Ishikawa (cell line): ENCODE results near the gene COG8.

Experiments used
- EGR1 ChIP-seq: IDR thresholded peaks from 2 replicates; pipeline ENCODE4 v1.6.1; 2012
- EP300 ChIP-seq: IDR thresholded peaks from 2 replicates; pipeline ENCODE4 v1.6.1; 2012; ENCODE audit warnings: borderline replicate concordance
- NFIC ChIP-seq: IDR thresholded peaks from 2 replicates; pipeline ENCODE4 v1.6.1; 2012
- RAD21 ChIP-seq: IDR thresholded peaks from 2 replicates; pipeline ENCODE4 v1.6.1; 2012; ENCODE audit warnings: low read depth
- TAF1 ChIP-seq: IDR thresholded peaks from 2 replicates; pipeline ENCODE4 v1.6.1; 2012; ENCODE audit warnings: low read depth, mild to moderate bottlenecking
- TF ChIP-seq, protein P1 (sequence below): IDR thresholded peaks from 2 replicates; pipeline ENCODE4 v1.6.1; 2012; ENCODE audit warnings: low read depth, mild to moderate bottlenecking
- TF ChIP-seq, protein P2 (sequence below): IDR thresholded peaks from 2 replicates; pipeline ENCODE4 v1.6.1; 2012

DNA sequence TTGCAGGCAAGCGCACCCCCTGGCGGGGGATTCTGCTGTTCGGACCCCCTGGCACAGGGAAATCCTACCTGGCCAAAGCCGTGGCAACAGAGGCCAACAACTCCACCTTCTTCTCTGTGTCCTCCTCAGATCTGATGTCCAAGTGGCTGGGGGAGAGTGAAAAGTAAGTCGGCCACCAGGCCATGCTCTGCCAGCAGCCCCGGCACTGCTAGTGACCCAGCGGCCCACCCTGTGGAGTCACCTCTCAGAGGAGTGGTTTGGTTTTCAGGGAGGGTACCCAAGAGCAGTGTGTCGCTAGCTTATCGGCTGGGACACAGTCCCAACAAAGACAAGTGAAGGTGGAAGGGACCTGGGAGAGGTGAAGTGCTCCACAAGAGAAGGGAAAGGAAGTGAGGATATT is 20.0 kb downstream of the COG8 start:
- TF ChIP-seq EP300 (no peak), RAD21 (no peak), TAF1 (no peak), EGR1 (no peak), NFIC (no peak)
- TF ChIP-seq, protein P1, sequence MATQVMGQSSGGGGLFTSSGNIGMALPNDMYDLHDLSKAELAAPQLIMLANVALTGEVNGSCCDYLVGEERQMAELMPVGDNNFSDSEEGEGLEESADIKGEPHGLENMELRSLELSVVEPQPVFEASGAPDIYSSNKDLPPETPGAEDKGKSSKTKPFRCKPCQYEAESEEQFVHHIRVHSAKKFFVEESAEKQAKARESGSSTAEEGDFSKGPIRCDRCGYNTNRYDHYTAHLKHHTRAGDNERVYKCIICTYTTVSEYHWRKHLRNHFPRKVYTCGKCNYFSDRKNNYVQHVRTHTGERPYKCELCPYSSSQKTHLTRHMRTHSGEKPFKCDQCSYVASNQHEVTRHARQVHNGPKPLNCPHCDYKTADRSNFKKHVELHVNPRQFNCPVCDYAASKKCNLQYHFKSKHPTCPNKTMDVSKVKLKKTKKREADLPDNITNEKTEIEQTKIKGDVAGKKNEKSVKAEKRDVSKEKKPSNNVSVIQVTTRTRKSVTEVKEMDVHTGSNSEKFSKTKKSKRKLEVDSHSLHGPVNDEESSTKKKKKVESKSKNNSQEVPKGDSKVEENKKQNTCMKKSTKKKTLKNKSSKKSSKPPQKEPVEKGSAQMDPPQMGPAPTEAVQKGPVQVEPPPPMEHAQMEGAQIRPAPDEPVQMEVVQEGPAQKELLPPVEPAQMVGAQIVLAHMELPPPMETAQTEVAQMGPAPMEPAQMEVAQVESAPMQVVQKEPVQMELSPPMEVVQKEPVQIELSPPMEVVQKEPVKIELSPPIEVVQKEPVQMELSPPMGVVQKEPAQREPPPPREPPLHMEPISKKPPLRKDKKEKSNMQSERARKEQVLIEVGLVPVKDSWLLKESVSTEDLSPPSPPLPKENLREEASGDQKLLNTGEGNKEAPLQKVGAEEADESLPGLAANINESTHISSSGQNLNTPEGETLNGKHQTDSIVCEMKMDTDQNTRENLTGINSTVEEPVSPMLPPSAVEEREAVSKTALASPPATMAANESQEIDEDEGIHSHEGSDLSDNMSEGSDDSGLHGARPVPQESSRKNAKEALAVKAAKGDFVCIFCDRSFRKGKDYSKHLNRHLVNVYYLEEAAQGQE = no peak
- TF ChIP-seq, protein P2, sequence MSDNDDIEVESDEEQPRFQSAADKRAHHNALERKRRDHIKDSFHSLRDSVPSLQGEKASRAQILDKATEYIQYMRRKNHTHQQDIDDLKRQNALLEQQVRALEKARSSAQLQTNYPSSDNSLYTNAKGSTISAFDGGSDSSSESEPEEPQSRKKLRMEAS = no peak
